Measurements from ENCODE around the gene TMEM14B. TPM values are rescaled to one million over a fixed set of nuclear protein-coding genes. Genes with fewer than 3 reads are reported as not detected.

The TMEM14B gene
- total and polyA plus RNA-seq, 2 donors (not counting 3 experiments of a cell fraction or from before 2014, with no cell fraction given) = 58.2 to 73.1 TPM

- Histone ChIP-seq H3K79me2 (ENCODE audit: control insufficient read depth, insufficient read depth, low read length) (peaks cover 18% of the 10 kb centered on the region), H3K36me3 (ENCODE audit: control insufficient read depth in 2 of 2, extremely low read depth in 1 of 2, insufficient read depth in 2 of 2, low read length in 2 of 2) (no peaks in the 10 kb centered on the region), H3K9me1 (replicated peaks; ENCODE audit: control insufficient read depth, extremely low read depth, insufficient read depth, low read length) (no peaks in the 10 kb centered on the region), H3K4me3 (replicated peaks in 1 of 3; ENCODE audit: insufficient read depth in 1 of 3, low read depth in 1 of 3, low read length in 3 of 3) (no peak overlapping the region), H3K4me1 (ENCODE audit: control insufficient read depth, extremely low read depth, insufficient read depth, low read length) (peaks cover 16% of the 10 kb centered on the region), H3K4me2 (ENCODE audit: insufficient read depth, low read length) (no peak overlapping the region), H2AFZ (ENCODE audit: low read depth, low read length) (no peak overlapping the region), H3K9me3 (replicated peaks; ENCODE audit: control insufficient read depth, insufficient read depth, low read length) (no peaks in the 10 kb centered on the region), H3K27me3 (ENCODE audit: control insufficient read depth in 2 of 2, insufficient read depth in 2 of 2, low read length in 2 of 2) (no peaks in the 10 kb centered on the region), H3K27ac (ENCODE audit: insufficient read depth, low read depth, low read length) (no peak overlapping the region), H3K9ac (replicated peaks; ENCODE audit: extremely low read depth, insufficient read depth, low read length) (no peak overlapping the region), H4K20me1 (replicated peaks; ENCODE audit: control insufficient read depth, extremely low read depth, insufficient read depth, low read length) (no peaks in the 10 kb centered on the region)
- DNase-seq (ENCODE audit: low read depth, low spot score) (no peak), FAIRE-seq (no peak)
- POLR2A ChIA-PET = no interaction called here
- intact Hi-C loops (cut with micrococcal nuclease) = no loop called here
- BruUV-seq (replicated peaks) = no TSS peak
- TF ChIP-seq POLR2AphosphoS5 (IDR thresholded peaks at IDR 0.05; ENCODE audit: insufficient read depth, low read depth, low read length) (no peak), POLR2A (IDR thresholded peaks at IDR 0.05; ENCODE audit: low read depth, low read length) (no peak), EZH2 (IDR thresholded peaks at IDR 0.05; ENCODE audit: borderline replicate concordance, low read depth, low read length, severe bottlenecking) (no peak), FOS (IDR thresholded peaks at IDR 0.05; ENCODE audit: borderline replicate concordance, insufficient read depth, low read length) (no peak), MYC (IDR thresholded peaks at IDR 0.05; ENCODE audit: low read depth, low read length) (no peak), GATA2 (IDR thresholded peaks at IDR 0.05; ENCODE audit: insufficient read depth, insufficient read length, low read depth, low read length) (no peak), JUN (IDR thresholded peaks at IDR 0.05; ENCODE audit: borderline replicate concordance, insufficient read depth, insufficient read length, low read depth) (no peak)
- TF ChIP-seq, protein P1, sequence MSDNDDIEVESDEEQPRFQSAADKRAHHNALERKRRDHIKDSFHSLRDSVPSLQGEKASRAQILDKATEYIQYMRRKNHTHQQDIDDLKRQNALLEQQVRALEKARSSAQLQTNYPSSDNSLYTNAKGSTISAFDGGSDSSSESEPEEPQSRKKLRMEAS (IDR thresholded peaks at IDR 0.05; ENCODE audit: insufficient read depth, insufficient read length) = no peak
- TF ChIP-seq, protein P2, sequence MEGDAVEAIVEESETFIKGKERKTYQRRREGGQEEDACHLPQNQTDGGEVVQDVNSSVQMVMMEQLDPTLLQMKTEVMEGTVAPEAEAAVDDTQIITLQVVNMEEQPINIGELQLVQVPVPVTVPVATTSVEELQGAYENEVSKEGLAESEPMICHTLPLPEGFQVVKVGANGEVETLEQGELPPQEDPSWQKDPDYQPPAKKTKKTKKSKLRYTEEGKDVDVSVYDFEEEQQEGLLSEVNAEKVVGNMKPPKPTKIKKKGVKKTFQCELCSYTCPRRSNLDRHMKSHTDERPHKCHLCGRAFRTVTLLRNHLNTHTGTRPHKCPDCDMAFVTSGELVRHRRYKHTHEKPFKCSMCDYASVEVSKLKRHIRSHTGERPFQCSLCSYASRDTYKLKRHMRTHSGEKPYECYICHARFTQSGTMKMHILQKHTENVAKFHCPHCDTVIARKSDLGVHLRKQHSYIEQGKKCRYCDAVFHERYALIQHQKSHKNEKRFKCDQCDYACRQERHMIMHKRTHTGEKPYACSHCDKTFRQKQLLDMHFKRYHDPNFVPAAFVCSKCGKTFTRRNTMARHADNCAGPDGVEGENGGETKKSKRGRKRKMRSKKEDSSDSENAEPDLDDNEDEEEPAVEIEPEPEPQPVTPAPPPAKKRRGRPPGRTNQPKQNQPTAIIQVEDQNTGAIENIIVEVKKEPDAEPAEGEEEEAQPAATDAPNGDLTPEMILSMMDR (IDR thresholded peaks at IDR 0.05; ENCODE audit: extremely low read depth in 1 of 2, insufficient read depth in 1 of 2, low read depth in 1 of 2, low read length in 2 of 2) = no peak
- CTCF ChIA-PET = no interaction called here
- dilution Hi-C loops (cut with MboI; ENCODE audit: extremely low pct_ligation_motif_present, low sequenced_read_pairs) = no loop called here
Measured at GRCh38 chr6:10745116-10745515, 2.5 kb upstream of the TMEM14B start.
